ENCODE results near the gene CWC27. TPM values are rescaled to one million over a fixed set of nuclear protein-coding genes. Genes with fewer than 3 reads are reported as not detected.
"Not testable (repeated sequence)": the region's sequence is repeated elsewhere in the genome, so short reads cannot be mapped to it uniquely, and the experiment has no call there.

CWC27 gene
- total RNA-seq, 1 experiment from 2014 or later: 22.8 TPM

GRCh38 chr5:64822320-64822719, 53.6 kb downstream of the CWC27 start:
- H3K27me3 Mint-ChIP-seq (ENCODE audit: unreplicated experiment): no peaks in the 10 kb centered on the region
- intact Hi-C loops (cut with micrococcal nuclease; ENCODE audit: unreplicated experiment): no loop called here
- peak overlapping the region; percentile 46 for H3K27ac Mint-ChIP-seq (ENCODE audit: unreplicated experiment)
- DNase-seq: no peak
- CTCF ChIA-PET: no interaction called here
- TF ChIP-seq CTCF (IDR thresholded peaks at IDR 0.05; ENCODE audit: unreplicated experiment): no peak
- BruUV-seq (replicated peaks): no TSS peak
- H3K9me3 Mint-ChIP-seq (ENCODE audit: low read depth, unreplicated experiment): no peaks in the 10 kb centered on the region
- H3K36me3 Mint-ChIP-seq (ENCODE audit: insufficient read depth, unreplicated experiment): no peaks in the 10 kb centered on the region
- peaks cover 35% of the 10 kb centered on the region for H3K4me1 Mint-ChIP-seq (ENCODE audit: low read depth, unreplicated experiment)
- H3K4me3 Mint-ChIP-seq (ENCODE audit: low read depth, unreplicated experiment): no peak overlapping the region

GRCh38 chr5:64826541-64826940, 57.8 kb downstream of the CWC27 start:
- CTCF ChIA-PET: no interaction called here
- H3K4me3 Mint-ChIP-seq (ENCODE audit: low read depth, unreplicated experiment): no peak overlapping the region
- intact Hi-C loops (cut with micrococcal nuclease; ENCODE audit: unreplicated experiment): no loop called here
- no peak for TF ChIP-seq CTCF (IDR thresholded peaks at IDR 0.05; ENCODE audit: unreplicated experiment)
- no peaks in the 10 kb centered on the region for H3K9me3 Mint-ChIP-seq (ENCODE audit: low read depth, unreplicated experiment)
- no peak overlapping the region for H3K27ac Mint-ChIP-seq (ENCODE audit: unreplicated experiment)
- peaks cover 12% of the 10 kb centered on the region for H3K4me1 Mint-ChIP-seq (ENCODE audit: low read depth, unreplicated experiment)
- H3K27me3 Mint-ChIP-seq (ENCODE audit: unreplicated experiment): no peaks in the 10 kb centered on the region
- peaks cover 4% of the 10 kb centered on the region for H3K36me3 Mint-ChIP-seq (ENCODE audit: insufficient read depth, unreplicated experiment)
- no peak for DNase-seq
- BruUV-seq (replicated peaks): no TSS peak

- DNase-seq: no peak
- TF ChIP-seq CTCF (IDR thresholded peaks at IDR 0.05; ENCODE audit: unreplicated experiment): no peak
- H3K4me3 Mint-ChIP-seq (ENCODE audit: low read depth, unreplicated experiment): no peak overlapping the region
- no peaks in the 10 kb centered on the region for H3K27me3 Mint-ChIP-seq (ENCODE audit: unreplicated experiment)
- H3K9me3 Mint-ChIP-seq (ENCODE audit: low read depth, unreplicated experiment): no peaks in the 10 kb centered on the region
- H3K27ac Mint-ChIP-seq (ENCODE audit: unreplicated experiment): no peak overlapping the region
- peaks cover 4% of the 10 kb centered on the region for H3K36me3 Mint-ChIP-seq (ENCODE audit: insufficient read depth, unreplicated experiment)
- CTCF ChIA-PET: no interaction called here
- BruUV-seq (replicated peaks): no TSS peak
- intact Hi-C loops (cut with micrococcal nuclease; ENCODE audit: unreplicated experiment): no loop called here
- no peaks in the 10 kb centered on the region for H3K4me1 Mint-ChIP-seq (ENCODE audit: low read depth, unreplicated experiment)
These were observed 59.0 kb downstream of the CWC27 start for GRCh38 chr5:64827703-64828102.

GRCh38 chr5:64830650-64831049, 61.9 kb downstream of the CWC27 start:
- H3K27me3 Mint-ChIP-seq (ENCODE audit: unreplicated experiment); CTCF ChIA-PET; H3K4me3 Mint-ChIP-seq (ENCODE audit: low read depth, unreplicated experiment); H3K36me3 Mint-ChIP-seq (ENCODE audit: insufficient read depth, unreplicated experiment); H3K4me1 Mint-ChIP-seq (ENCODE audit: low read depth, unreplicated experiment); DNase-seq; BruUV-seq (replicated peaks); H3K27ac Mint-ChIP-seq (ENCODE audit: unreplicated experiment); H3K9me3 Mint-ChIP-seq (ENCODE audit: low read depth, unreplicated experiment); intact Hi-C loops (cut with micrococcal nuclease; ENCODE audit: unreplicated experiment): not testable (repeated sequence)

GRCh38 chr5:64831996-64832395, 63.3 kb downstream of the CWC27 start:
- no peak for TF ChIP-seq CTCF (IDR thresholded peaks at IDR 0.05; ENCODE audit: unreplicated experiment)
- no TSS peak for BruUV-seq (replicated peaks)
- Mint-ChIP-seq H3K9me3 (ENCODE audit: low read depth, unreplicated experiment) (no peaks in the 10 kb centered on the region), H3K27me3 (ENCODE audit: unreplicated experiment) (no peaks in the 10 kb centered on the region), H3K4me3 (ENCODE audit: low read depth, unreplicated experiment) (no peak overlapping the region), H3K27ac (ENCODE audit: unreplicated experiment) (no peak overlapping the region), H3K36me3 (ENCODE audit: insufficient read depth, unreplicated experiment) (peaks cover 4% of the 10 kb centered on the region), H3K4me1 (ENCODE audit: low read depth, unreplicated experiment) (no peaks in the 10 kb centered on the region)
- intact Hi-C loops (cut with micrococcal nuclease; ENCODE audit: unreplicated experiment): no loop called here
- DNase-seq: no peak
- CTCF ChIA-PET: no interaction called here
